Liver (tissue), 3 donors: ENCODE results near the gene CT45A6.
"Not testable (repeated sequence)": the region's sequence is repeated elsewhere in the genome, so short reads cannot be mapped to it uniquely, and the experiment has no call there.

ENCODE experiments used
- HNF4G ChIP-seq: IDR thresholded peaks from 2 replicates; pipeline ENCODE4 v1.6.1; 2016; ENCODE audit warnings: antibody characterized with exemption
- SP1 ChIP-seq: IDR thresholded peaks from 2 replicates; pipeline ENCODE4 v1.6.1; 2018; ENCODE audit warnings: antibody characterized with exemption, mild to moderate bottlenecking
- TAF1 ChIP-seq: conservative IDR thresholded peaks from 2 replicates; pipeline ENCODE4 v1.6.1; 2016; ENCODE audit warnings: antibody characterized with exemption, mild to moderate bottlenecking
- TF ChIP-seq, protein P1 (sequence below): fragments of 150-350 bp; IDR thresholded peaks from 2 replicates; pipeline ENCODE4 v1.5.1; 2017; ENCODE audit warnings: improper control_type of control experiment, low read depth, low read length; ENCODE audit not compliant: missing input control
- TF ChIP-seq, protein P2 (sequence below): IDR thresholded peaks from 2 replicates; pipeline ENCODE4 v1.6.1; 2016; ENCODE audit warnings: antibody characterized with exemption, mild to moderate bottlenecking
- TF ChIP-seq, protein P3 (sequence below): IDR thresholded peaks from 2 replicates; pipeline ENCODE4 v1.6.1; 2016; ENCODE audit warnings: antibody characterized with exemption
- donor health status: healthy.
- donor health status: healthy.

DNA sequence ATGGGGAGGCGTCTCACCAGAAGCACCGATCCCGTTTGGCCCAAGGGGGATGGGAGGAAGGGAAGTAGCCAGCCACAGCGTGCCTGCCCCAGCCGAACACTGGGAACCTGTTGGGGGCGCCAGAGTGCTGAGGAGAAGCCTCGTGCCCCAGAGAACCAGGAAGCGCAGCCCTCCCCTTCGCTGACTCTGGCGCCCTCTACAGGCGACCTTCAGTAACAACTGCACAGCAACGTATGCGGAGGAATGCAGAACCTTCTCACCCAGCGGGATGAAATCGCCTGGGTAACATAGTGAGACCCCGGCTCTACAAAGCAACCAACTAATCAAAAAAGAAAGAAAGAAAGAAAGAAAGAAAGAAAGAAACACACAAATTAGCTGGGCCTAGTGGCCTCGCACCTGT, 34.5 kb downstream of the CT45A6 start, which contains the start of gene CT45A3:
- TF ChIP-seq TAF1, SP1, HNF4G: not testable (repeated sequence)
- TF ChIP-seq, protein P1, sequence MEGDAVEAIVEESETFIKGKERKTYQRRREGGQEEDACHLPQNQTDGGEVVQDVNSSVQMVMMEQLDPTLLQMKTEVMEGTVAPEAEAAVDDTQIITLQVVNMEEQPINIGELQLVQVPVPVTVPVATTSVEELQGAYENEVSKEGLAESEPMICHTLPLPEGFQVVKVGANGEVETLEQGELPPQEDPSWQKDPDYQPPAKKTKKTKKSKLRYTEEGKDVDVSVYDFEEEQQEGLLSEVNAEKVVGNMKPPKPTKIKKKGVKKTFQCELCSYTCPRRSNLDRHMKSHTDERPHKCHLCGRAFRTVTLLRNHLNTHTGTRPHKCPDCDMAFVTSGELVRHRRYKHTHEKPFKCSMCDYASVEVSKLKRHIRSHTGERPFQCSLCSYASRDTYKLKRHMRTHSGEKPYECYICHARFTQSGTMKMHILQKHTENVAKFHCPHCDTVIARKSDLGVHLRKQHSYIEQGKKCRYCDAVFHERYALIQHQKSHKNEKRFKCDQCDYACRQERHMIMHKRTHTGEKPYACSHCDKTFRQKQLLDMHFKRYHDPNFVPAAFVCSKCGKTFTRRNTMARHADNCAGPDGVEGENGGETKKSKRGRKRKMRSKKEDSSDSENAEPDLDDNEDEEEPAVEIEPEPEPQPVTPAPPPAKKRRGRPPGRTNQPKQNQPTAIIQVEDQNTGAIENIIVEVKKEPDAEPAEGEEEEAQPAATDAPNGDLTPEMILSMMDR, result not testable (repeated sequence)
- TF ChIP-seq, protein P2, sequence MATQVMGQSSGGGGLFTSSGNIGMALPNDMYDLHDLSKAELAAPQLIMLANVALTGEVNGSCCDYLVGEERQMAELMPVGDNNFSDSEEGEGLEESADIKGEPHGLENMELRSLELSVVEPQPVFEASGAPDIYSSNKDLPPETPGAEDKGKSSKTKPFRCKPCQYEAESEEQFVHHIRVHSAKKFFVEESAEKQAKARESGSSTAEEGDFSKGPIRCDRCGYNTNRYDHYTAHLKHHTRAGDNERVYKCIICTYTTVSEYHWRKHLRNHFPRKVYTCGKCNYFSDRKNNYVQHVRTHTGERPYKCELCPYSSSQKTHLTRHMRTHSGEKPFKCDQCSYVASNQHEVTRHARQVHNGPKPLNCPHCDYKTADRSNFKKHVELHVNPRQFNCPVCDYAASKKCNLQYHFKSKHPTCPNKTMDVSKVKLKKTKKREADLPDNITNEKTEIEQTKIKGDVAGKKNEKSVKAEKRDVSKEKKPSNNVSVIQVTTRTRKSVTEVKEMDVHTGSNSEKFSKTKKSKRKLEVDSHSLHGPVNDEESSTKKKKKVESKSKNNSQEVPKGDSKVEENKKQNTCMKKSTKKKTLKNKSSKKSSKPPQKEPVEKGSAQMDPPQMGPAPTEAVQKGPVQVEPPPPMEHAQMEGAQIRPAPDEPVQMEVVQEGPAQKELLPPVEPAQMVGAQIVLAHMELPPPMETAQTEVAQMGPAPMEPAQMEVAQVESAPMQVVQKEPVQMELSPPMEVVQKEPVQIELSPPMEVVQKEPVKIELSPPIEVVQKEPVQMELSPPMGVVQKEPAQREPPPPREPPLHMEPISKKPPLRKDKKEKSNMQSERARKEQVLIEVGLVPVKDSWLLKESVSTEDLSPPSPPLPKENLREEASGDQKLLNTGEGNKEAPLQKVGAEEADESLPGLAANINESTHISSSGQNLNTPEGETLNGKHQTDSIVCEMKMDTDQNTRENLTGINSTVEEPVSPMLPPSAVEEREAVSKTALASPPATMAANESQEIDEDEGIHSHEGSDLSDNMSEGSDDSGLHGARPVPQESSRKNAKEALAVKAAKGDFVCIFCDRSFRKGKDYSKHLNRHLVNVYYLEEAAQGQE, result not testable (repeated sequence)
- TF ChIP-seq, protein P3, sequence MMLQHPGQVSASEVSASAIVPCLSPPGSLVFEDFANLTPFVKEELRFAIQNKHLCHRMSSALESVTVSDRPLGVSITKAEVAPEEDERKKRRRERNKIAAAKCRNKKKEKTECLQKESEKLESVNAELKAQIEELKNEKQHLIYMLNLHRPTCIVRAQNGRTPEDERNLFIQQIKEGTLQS, result not testable (repeated sequence)
